GM10266 (cell line): ENCODE measurements around the gene CDH18.

ENCODE experiments used
- DNase-seq: peaks from one replicate; pipeline ENCODE4 v3.0.0; 2012; ENCODE audit errors: extremely low spot score
- TF ChIP-seq, protein P1 (sequence below): IDR thresholded peaks from 2 replicates; pipeline ENCODE4 v1.5.1; 2012; ENCODE audit warnings: mild to moderate bottlenecking, low read depth; ENCODE audit not compliant: control insufficient read depth, insufficient read depth; ENCODE audit errors: missing control alignments

CDH18 gene

DNA sequence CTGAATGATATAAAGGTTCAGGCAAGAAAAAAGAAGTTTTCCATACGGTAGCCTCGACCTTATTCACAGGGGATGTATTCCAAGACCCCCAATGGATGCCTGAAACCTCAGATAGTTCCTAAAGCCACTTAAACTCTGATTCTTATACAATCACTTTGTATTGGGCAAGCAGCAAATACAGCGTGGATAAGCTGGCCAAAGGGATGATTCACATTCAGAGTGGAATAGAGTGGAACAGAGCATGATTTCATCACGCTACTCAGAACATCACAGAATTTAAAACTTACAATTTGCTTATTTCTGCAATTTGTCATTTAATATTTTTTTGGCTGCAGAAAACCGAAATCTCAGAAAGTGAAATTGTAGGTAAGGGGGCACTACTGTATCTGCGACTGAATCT, 40.5 kb upstream of the CDH18 start:
- TF ChIP-seq, protein P1, sequence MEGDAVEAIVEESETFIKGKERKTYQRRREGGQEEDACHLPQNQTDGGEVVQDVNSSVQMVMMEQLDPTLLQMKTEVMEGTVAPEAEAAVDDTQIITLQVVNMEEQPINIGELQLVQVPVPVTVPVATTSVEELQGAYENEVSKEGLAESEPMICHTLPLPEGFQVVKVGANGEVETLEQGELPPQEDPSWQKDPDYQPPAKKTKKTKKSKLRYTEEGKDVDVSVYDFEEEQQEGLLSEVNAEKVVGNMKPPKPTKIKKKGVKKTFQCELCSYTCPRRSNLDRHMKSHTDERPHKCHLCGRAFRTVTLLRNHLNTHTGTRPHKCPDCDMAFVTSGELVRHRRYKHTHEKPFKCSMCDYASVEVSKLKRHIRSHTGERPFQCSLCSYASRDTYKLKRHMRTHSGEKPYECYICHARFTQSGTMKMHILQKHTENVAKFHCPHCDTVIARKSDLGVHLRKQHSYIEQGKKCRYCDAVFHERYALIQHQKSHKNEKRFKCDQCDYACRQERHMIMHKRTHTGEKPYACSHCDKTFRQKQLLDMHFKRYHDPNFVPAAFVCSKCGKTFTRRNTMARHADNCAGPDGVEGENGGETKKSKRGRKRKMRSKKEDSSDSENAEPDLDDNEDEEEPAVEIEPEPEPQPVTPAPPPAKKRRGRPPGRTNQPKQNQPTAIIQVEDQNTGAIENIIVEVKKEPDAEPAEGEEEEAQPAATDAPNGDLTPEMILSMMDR: no peak
- no peak for DNase-seq

DNA sequence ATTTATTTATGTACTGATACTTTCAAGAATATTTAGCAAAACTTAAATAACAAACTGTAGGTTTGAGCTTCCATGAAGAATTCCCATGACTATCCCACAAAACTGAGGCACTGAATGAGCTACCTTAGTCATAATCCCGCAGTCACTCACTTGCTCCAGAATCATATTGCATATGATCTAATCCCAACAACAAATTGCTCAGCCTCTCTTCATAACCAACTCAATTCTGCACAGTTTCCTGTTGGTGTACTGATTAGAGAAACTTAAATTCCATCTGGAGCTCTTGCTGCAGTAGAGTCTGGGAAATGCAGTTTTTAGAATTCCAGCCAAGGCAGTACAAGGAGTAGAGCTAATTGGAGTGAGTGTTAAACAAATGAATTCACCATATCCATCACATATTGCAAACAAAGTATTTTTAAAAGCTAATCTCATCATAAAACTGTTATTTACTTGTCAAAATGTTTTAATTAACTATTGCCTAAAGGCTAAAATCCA, 35.7 kb upstream of the CDH18 start:
- DNase-seq: no peak
- TF ChIP-seq, protein P1: no peak

GRCh38 chr5:20020247-20020646, 32.2 kb upstream of the CDH18 start:
- TF ChIP-seq, protein P1: no peak
- no peak for DNase-seq

DNA sequence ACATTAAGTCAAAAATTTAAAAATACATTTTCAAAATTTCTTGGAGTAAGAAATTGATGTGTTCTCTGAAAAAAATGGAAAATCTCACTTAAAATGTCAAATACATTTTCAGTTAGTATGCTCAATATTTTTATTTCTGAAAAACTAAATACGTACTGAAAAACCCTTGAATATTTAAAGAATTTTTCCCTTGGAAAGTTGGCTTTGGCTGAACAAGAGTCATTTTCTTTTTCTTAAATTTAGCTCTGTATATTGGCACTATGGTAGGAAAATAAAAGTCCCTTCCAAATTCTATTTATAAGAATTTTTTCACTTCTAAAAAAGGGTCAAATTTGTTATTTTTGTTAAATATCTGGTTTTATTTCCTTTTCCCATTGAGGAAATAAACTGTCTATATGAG, 29.0 kb upstream of the CDH18 start:
- TF ChIP-seq, protein P1: no peak
- no peak for DNase-seq

DNA sequence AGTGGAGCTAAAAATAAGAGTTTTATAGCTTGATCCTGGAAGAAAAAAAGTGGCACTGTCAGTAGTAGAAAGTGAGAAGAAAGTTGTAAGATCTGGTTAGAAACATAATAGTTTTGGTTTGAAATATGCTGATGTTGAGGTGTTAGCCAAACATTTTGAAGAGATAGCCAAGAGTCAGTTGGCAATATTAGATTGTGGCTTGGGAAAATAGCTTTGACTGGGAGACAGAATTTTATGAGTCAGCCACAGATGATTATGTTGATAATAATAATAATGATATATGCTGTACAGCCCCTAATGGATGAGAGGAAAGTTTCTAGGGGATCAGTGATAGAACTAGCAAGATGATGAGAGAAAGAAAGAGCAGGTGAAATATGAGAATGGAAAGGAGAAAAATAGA, 12.4 kb upstream of the CDH18 start:
- TF ChIP-seq, protein P1: no peak
- no peak for DNase-seq

GRCh38 chr5:19988457-19988856, 457 bp upstream of the CDH18 start:
- TF ChIP-seq, protein P1: no peak
- DNase-seq: no peak

DNA sequence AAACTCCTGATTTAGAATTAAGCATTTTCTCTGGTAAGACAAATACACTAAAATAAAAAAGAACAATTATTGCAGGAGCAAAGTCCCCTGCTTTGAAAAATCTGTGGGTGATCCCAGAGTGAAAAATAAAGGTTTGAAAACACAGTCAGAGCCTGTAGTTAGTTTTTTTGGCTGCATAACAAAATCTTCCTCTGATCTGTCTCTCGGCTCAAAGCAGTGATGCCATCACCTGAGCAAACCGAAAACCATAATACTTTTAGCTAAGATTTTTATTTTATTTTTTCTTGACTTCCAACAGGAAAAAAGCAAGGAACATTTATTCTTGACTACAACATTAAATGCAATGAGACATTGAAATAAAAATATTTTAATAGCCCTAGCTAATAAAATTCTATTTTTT, 1.2 kb downstream of the CDH18 start:
- DNase-seq: no peak
- TF ChIP-seq, protein P1: no peak
